Right kidney (tissue), 1 donor: ENCODE results near the gene FAM107B.
"Not testable (repeated sequence)": the region's sequence is repeated elsewhere in the genome, so short reads cannot be mapped to it uniquely, and the experiment has no call there.

Experiments
- DNase-seq: peaks from one replicate; pipeline ENCODE4 v3.0.0-alpha.2; 2016

The FAM107B gene

GRCh38 chr10:14634572-14634971 is 140.1 kb downstream of the FAM107B start:
- not testable (repeated sequence) for DNase-seq

GRCh38 chr10:14625765-14626525 is 148.8 kb downstream of the FAM107B start:
- no peak for DNase-seq

GRCh38 chr10:14625192-14625631 is 149.5 kb downstream of the FAM107B start:
- DNase-seq: peak; percentile 50

GRCh38 chr10:14624600-14624999 is 150.1 kb downstream of the FAM107B start:
- DNase-seq: no peak

- DNase-seq: no peak
These were observed 150.8 kb downstream of the FAM107B start for GRCh38 chr10:14623931-14624330.

GRCh38 chr10:14621037-14621436 is 153.7 kb downstream of the FAM107B start:
- DNase-seq: no peak

GRCh38 chr10:14618674-14619073 is 156.0 kb downstream of the FAM107B start:
- DNase-seq: no peak

GRCh38 chr10:14617852-14618251 is 156.8 kb downstream of the FAM107B start:
- no peak for DNase-seq

- no peak for DNase-seq
These were observed 157.6 kb downstream of the FAM107B start for GRCh38 chr10:14616955-14617730.

- DNase-seq: no peak
These were observed 158.2 kb downstream of the FAM107B start for GRCh38 chr10:14616465-14616864.

- DNase-seq: no peak
These were observed 161.1 kb downstream of the FAM107B start for GRCh38 chr10:14613588-14613920.

- no peak for DNase-seq
These were observed 161.7 kb downstream of the FAM107B start for GRCh38 chr10:14612873-14613587.

- DNase-seq: peak; percentile 36
These were observed 162.6 kb downstream of the FAM107B start for GRCh38 chr10:14611968-14612693.

GRCh38 chr10:14609178-14609577 is 165.5 kb downstream of the FAM107B start:
- DNase-seq: no peak

- DNase-seq: no peak
These were observed 166.2 kb downstream of the FAM107B start for GRCh38 chr10:14608381-14609001.

GRCh38 chr10:14606633-14607032 is 168.1 kb downstream of the FAM107B start:
- no peak for DNase-seq

- DNase-seq: no peak
These were observed 169.3 kb downstream of the FAM107B start for GRCh38 chr10:14605231-14605925.

GRCh38 chr10:14604181-14605142 is 170.2 kb downstream of the FAM107B start:
- DNase-seq: peak; percentile 82

GRCh38 chr10:14603534-14604102 is 171.1 kb downstream of the FAM107B start:
- DNase-seq: peak; percentile 65
